HepG2 (cell line): ENCODE measurements around the gene RAPSN. TPM values are rescaled to one million over a fixed set of nuclear protein-coding genes. Genes with fewer than 3 reads are reported as not detected.

Experiments
- CREBL2 ChIP-seq: sonication (generic); formaldehyde crosslinking; IDR thresholded peaks from 2 replicates; pipeline ENCODE4 v1.8.1; 2023; ENCODE audit warnings: missing genetic modification reagents, mild to moderate bottlenecking, borderline replicate concordance
- FOXO1 ChIP-seq: sonication (generic); formaldehyde crosslinking; IDR thresholded peaks from 2 replicates; pipeline ENCODE4 v1.4.0; 2020; ENCODE audit warnings: missing genetic modification reagents
- KDM5A ChIP-seq: fragments of 200-600 bp; sonication (generic); IDR thresholded peaks from 2 replicates; pipeline ENCODE4 v1.7.0; 2018; ENCODE audit warnings: antibody characterized with exemption, mild to moderate bottlenecking, low read length, borderline replicate concordance
- MEIS1 ChIP-seq: sonication (generic); formaldehyde crosslinking; IDR thresholded peaks from 2 replicates; pipeline ENCODE4 v1.9.0; 2021; ENCODE audit warnings: mild to moderate bottlenecking, missing genetic modification reagents, moderate library complexity, borderline replicate concordance
- MIER2 ChIP-seq: IDR thresholded peaks from 2 replicates; pipeline ENCODE4 v1.6.1; 2016; ENCODE audit warnings: missing biosample characterization, missing genetic modification reagents
- MXD1 ChIP-seq: sonication (generic); formaldehyde crosslinking; IDR thresholded peaks from 2 replicates; pipeline ENCODE4 v1.4.0; 2020; ENCODE audit warnings: mild to moderate bottlenecking, missing genetic modification reagents
- XRCC5 ChIP-seq: fragments of 200-400 bp; formaldehyde crosslinking; optimal IDR thresholded peaks from 2 replicates; pipeline ENCODE3; 2017; ENCODE audit warnings: mild to moderate bottlenecking, low read length
- ZNF407 ChIP-seq: sonication (generic); formaldehyde crosslinking; IDR thresholded peaks from one replicate; pipeline ENCODE4 v1.5.1; 2020; ENCODE audit warnings: mild to moderate bottlenecking, missing genetic modification reagents; ENCODE audit errors: not compliant biosample characterization
- polyA plus RNA-seq, 8 experiments: library from polyadenylated mRNA; depleted of rRNA in 3 of 8; stranded (reverse) in 7 of 8; unstranded in 1 of 8; fragments of >200 nt; fragmentation: Illumina TruSeq in 4 of 8; extraction: Trizol in 4 of 8; gene quantifications; 2 replicates each; pipeline versions ENCODE4 v1.2.1 to v1.2.3, GENCODE V29; 2011 to 2016; ENCODE audit warnings: low read depth in 4 of 8, missing spikeins in 1 of 8, mixed read lengths in 1 of 8; ENCODE audit not compliant: insufficient read depth in 1 of 8
- total RNA-seq, 5 experiments: library from RNA; depleted of rRNA; stranded (reverse); fragments of >200 nt; fragmentation: Illumina TruSeq; extraction: Trizol; gene quantifications; 2 replicates each; pipeline ENCODE4 v1.2.3, GENCODE V29; 2016; ENCODE audit warnings: low read depth in 1 of 5
- TF ChIP-seq, protein P1 (sequence below): sonication (generic); formaldehyde crosslinking; IDR thresholded peaks from 2 replicates; pipeline ENCODE4 v1.8.1; 2023; ENCODE audit warnings: mild to moderate bottlenecking, missing genetic modification reagents
- TF ChIP-seq, protein P2 (sequence below): sonication (generic); formaldehyde crosslinking; IDR thresholded peaks from 2 replicates; pipeline ENCODE4 v1.5.1; 2020; ENCODE audit warnings: mild to moderate bottlenecking, missing genetic modification reagents, moderate library complexity

Gene RAPSN
- total and polyA plus RNA-seq, 2 of the 13 experiments (the other 11 are each of a cell fraction or from before 2014, with no cell fraction given), result 0.15 to 1.2 TPM

DNA sequence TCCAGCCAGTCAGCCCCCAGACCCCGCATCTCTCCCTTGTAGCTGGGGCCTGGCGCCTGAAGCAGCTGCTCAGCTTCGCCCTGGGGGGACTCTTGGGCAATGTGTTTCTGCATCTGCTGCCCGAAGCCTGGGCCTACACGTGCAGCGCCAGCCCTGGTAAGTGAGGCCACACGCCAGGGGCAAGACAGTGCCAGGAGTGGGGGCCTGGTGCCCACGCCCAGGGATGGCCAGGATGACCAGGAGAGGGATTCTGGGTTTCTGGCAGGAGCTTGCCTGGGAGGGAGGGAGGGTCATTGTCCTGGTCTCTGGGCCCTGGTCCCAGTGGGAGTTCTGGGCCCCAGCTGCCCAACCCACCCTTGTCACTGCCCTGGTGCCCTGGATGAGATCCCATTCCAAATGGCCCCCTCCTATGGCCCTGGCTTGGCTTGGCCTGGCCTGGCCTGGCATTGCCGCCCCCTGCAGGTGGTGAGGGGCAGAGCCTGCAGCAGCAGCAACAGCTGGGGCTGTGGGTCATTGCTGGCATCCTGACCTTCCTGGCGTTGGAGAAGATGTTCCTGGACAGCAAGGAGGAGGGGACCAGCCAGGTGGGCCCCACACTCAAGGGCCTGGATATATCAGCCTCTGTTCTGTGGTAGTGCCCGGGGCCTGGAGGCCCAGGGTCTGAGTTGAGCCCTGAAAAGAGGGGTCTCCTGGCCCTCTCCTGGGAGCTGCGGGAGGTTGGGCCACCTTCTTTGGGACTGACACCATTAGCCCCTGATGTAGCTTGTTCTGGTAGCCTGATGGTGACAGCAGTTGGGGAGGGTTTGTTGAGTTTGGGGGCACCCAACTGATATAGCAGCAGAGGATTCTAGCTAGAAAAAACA, 36.8 kb downstream of the RAPSN start (continued):
- TF ChIP-seq MIER2 (CRISPR knock-in tag) (no peak), ZNF407 (CRISPR knock-in tag) (no peak), XRCC5 (peak; percentile 84), MEIS1 (CRISPR knock-in tag) (no peak), FOXO1 (CRISPR knock-in tag) (peak; percentile 35; the same call in 1 of the 2 replicates), KDM5A (no peak), MXD1 (peak; percentile 40; the same call in 1 of the 2 replicates), CREBL2 (no peak)
- TF ChIP-seq, protein P1, sequence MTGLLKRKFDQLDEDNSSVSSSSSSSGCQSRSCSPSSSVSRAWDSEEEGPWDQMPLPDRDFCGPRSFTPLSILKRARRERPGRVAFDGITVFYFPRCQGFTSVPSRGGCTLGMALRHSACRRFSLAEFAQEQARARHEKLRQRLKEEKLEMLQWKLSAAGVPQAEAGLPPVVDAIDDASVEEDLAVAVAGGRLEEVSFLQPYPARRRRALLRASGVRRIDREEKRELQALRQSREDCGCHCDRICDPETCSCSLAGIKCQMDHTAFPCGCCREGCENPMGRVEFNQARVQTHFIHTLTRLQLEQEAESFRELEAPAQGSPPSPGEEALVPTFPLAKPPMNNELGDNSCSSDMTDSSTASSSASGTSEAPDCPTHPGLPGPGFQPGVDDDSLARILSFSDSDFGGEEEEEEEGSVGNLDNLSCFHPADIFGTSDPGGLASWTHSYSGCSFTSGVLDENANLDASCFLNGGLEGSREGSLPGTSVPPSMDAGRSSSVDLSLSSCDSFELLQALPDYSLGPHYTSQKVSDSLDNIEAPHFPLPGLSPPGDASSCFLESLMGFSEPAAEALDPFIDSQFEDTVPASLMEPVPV (CRISPR knock-in tag), result no peak
- TF ChIP-seq, protein P2, sequence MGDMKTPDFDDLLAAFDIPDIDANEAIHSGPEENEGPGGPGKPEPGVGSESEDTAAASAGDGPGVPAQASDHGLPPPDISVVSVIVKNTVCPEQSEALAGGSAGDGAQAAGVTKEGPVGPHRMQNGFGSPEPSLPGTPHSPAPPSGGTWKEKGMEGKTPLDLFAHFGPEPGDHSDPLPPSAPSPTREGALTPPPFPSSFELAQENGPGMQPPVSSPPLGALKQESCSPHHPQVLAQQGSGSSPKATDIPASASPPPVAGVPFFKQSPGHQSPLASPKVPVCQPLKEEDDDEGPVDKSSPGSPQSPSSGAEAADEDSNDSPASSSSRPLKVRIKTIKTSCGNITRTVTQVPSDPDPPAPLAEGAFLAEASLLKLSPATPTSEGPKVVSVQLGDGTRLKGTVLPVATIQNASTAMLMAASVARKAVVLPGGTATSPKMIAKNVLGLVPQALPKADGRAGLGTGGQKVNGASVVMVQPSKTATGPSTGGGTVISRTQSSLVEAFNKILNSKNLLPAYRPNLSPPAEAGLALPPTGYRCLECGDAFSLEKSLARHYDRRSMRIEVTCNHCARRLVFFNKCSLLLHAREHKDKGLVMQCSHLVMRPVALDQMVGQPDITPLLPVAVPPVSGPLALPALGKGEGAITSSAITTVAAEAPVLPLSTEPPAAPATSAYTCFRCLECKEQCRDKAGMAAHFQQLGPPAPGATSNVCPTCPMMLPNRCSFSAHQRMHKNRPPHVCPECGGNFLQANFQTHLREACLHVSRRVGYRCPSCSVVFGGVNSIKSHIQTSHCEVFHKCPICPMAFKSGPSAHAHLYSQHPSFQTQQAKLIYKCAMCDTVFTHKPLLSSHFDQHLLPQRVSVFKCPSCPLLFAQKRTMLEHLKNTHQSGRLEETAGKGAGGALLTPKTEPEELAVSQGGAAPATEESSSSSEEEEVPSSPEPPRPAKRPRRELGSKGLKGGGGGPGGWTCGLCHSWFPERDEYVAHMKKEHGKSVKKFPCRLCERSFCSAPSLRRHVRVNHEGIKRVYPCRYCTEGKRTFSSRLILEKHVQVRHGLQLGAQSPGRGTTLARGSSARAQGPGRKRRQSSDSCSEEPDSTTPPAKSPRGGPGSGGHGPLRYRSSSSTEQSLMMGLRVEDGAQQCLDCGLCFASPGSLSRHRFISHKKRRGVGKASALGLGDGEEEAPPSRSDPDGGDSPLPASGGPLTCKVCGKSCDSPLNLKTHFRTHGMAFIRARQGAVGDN (CRISPR knock-in tag), result peak; percentile 57
